ENCODE data around the gene ZFHX3. TPM values are rescaled to one million over a fixed set of nuclear protein-coding genes. Genes with fewer than 3 reads are reported as not detected.
A peak's percentile ranks its signal among the peaks of the same experiment; 100 is the strongest.

ZFHX3 gene
- 47.4 and 48.5 TPM in 2 replicates for total RNA-seq (ENCODE audit: low replicate concordance)
- long read RNA-seq, partial matches to known transcripts, result 4 of 14 reads
- long read RNA-seq, other reads (novel, unspliced or antisense), result 10 of 14 reads

DNA sequence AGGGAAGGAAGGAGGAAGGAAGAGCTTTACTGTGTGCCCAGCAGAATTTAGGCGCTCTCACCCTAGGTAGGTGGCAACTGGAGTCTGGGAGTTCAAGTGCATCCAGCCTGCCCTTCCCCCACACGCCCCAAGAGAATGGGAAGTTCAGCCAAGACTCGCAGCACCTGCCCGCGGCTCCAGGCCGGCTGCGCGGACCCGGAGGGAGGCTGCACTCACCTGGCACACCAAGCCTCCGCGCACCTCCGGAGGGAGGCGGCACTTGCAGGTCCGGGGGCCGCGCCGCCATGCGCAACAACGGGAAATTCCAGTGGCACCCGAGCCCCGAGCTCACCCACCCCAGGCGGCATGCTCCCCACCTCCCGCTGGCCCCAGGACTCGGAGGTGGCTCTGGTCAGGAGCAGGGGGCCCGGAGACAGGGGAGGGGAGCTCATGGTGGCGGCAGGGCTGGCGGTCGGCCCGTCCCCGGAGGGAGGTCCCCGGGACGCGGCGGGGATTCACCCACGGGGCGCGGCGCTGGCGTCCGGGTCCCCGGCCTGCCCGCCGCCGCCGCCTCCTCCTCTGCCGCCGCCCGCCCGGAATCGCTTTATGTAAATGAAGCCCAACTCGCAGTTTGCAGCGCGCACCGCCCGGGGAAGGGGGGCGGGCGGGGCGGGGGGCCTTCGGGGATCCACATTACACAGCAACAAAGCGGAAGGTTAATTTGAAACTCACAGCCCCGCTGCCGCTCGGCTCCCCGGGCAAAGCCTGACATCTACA lies at the start of gene ZFHX3:
ZFHX3 (minus strand) TSS at position 593 of the 756 bp plus-strand sequence. CDS start 87,983 bp downstream, outside the sequence.
- no peaks in the 10 kb centered on the region for H3K27me3 Mint-ChIP-seq

GRCh38 chr16:73096510-73096909 lies 48.6 kb upstream of the ZFHX3 start:
- no peak for DNase-seq (ENCODE audit: extremely low spot score, unreplicated experiment)
- H3K4me1 Mint-ChIP-seq (ENCODE audit: unreplicated experiment), result peaks cover 39% of the 10 kb centered on the region
- H3K4me3 Mint-ChIP-seq, result no peak overlapping the region
- TF ChIP-seq CTCF (conservative IDR thresholded peaks at IDR 0.05), result no peak
- no peaks in the 10 kb centered on the region for H3K36me3 Mint-ChIP-seq
- no peaks in the 10 kb centered on the region for H3K9me3 Mint-ChIP-seq
- H3K27me3 Mint-ChIP-seq, result peaks cover 3% of the 10 kb centered on the region
- H3K27ac Mint-ChIP-seq, result no peak overlapping the region

More for the DNA sequence above, at the start of gene ZFHX3:
- no peaks in the 10 kb centered on the region for H3K9me3 Mint-ChIP-seq
- DNase-seq (ENCODE audit: extremely low spot score, unreplicated experiment), result no peak
- H3K36me3 Mint-ChIP-seq, result peaks cover under 1% of the 10 kb centered on the region
- no peak for TF ChIP-seq CTCF (conservative IDR thresholded peaks at IDR 0.05)
- H3K27ac Mint-ChIP-seq, result peak within 1 kb of the TSS; percentile 96
- H3K4me3 Mint-ChIP-seq, result peak within 1 kb of the TSS; percentile 93
- peaks cover 51% of the 10 kb centered on the region for H3K4me1 Mint-ChIP-seq (ENCODE audit: unreplicated experiment)

- Mint-ChIP-seq H3K4me1 (ENCODE audit: unreplicated experiment) (peaks cover 39% of the 10 kb centered on the region), H3K27ac (no peak overlapping the region), H3K27me3 (peaks cover 3% of the 10 kb centered on the region), H3K36me3 (no peaks in the 10 kb centered on the region), H3K9me3 (no peaks in the 10 kb centered on the region), H3K4me3 (no peak overlapping the region)
- no peak for DNase-seq (ENCODE audit: extremely low spot score, unreplicated experiment)
- no peak for TF ChIP-seq CTCF (conservative IDR thresholded peaks at IDR 0.05)
Observed at GRCh38 chr16:73095885-73096421, 48.0 kb upstream of the ZFHX3 start.

GRCh38 chr16:73095142-73095820 lies 47.4 kb upstream of the ZFHX3 start:
- no peaks in the 10 kb centered on the region for H3K36me3 Mint-ChIP-seq
- no peak overlapping the region for H3K4me3 Mint-ChIP-seq
- DNase-seq (ENCODE audit: extremely low spot score, unreplicated experiment), result no peak
- no peaks in the 10 kb centered on the region for H3K9me3 Mint-ChIP-seq
- peaks cover 3% of the 10 kb centered on the region for H3K27me3 Mint-ChIP-seq
- no peak overlapping the region for H3K27ac Mint-ChIP-seq
- TF ChIP-seq CTCF (conservative IDR thresholded peaks at IDR 0.05), result no peak
- H3K4me1 Mint-ChIP-seq (ENCODE audit: unreplicated experiment), result peaks cover 39% of the 10 kb centered on the region

DNA sequence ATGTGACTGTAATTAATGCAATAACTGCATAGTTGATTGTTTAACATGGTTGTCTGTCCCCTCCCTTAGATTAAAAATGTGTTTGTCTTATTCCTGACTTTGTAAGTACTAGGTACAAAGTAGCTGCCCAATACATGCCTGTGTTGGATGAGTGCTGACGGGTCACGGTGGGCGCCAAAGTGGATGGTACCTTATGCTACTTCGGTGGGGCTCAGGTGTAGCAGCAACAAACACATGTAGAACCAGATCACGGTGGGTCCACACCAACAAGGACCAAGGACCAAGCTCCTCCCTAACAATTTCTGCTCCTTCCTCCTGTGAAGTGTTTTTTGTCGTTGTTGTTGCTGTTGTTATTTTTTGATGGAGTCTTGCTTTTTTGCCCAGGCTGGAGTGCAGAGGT lies 46.4 kb upstream of the ZFHX3 start:
- no peaks in the 10 kb centered on the region for H3K9me3 Mint-ChIP-seq
- peaks cover 39% of the 10 kb centered on the region for H3K4me1 Mint-ChIP-seq (ENCODE audit: unreplicated experiment)

More for the DNA sequence above, 46.4 kb upstream of the ZFHX3 start:
- Mint-ChIP-seq H3K4me3 (no peak overlapping the region), H3K36me3 (no peaks in the 10 kb centered on the region), H3K27ac (no peak overlapping the region), H3K27me3 (peaks cover 3% of the 10 kb centered on the region)
- no peak for DNase-seq (ENCODE audit: extremely low spot score, unreplicated experiment)
- TF ChIP-seq CTCF (conservative IDR thresholded peaks at IDR 0.05), result no peak

Measured in type B pancreatic cell (in vitro differentiated cells).